Hepatocyte (in vitro differentiated cells): ENCODE measurements around the gene WDR86. TPM values are rescaled to one million over a fixed set of nuclear protein-coding genes. Genes with fewer than 3 reads are reported as not detected.

Source experiments
- DNase-seq: peaks from one replicate; pipeline ENCODE4 v3.0.0-alpha.2; 2016; ENCODE audit warnings: low spot score
- H2AFZ ChIP-seq: fragments of 200-600 bp; sonication (generic); 2 replicates; pipeline ENCODE4 v1.6.0; 2016; ENCODE audit warnings: antibody characterized with exemption, mild to moderate bottlenecking
- H3K27ac ChIP-seq: fragments of 200-600 bp; sonication (generic); 2 replicates; pipeline ENCODE4 v1.5.1; 2016; ENCODE audit warnings: mild to moderate bottlenecking
- H3K27me3 ChIP-seq: fragments of 200-600 bp; sonication (generic); 2 replicates; pipeline ENCODE4 v1.6.1; 2016
- H3K36me3 ChIP-seq: fragments of 200-600 bp; sonication (generic); replicated peaks from 2 replicates; pipeline ENCODE4 v1.5.1; 2016; ENCODE audit warnings: low read depth; ENCODE audit not compliant: insufficient read depth
- H3K4me1 ChIP-seq: fragments of 200-600 bp; sonication (generic); 2 replicates; pipeline ENCODE4 v1.5.1; 2016; ENCODE audit warnings: mild to moderate bottlenecking, moderate library complexity; ENCODE audit not compliant: insufficient read depth
- H3K4me2 ChIP-seq: fragments of 200-600 bp; sonication (generic); 2 replicates; pipeline ENCODE4 v1.6.0; 2016
- H3K4me3 ChIP-seq: fragments of 200-600 bp; sonication (generic); 2 replicates; pipeline ENCODE4 v1.5.1; 2016; ENCODE audit warnings: mild to moderate bottlenecking
- H3K79me2 ChIP-seq: fragments of 200-600 bp; sonication (generic); 2 replicates; pipeline ENCODE4 v1.6.0; 2017; ENCODE audit warnings: mild to moderate bottlenecking
- H3K9me2 ChIP-seq: fragments of 200-600 bp; sonication (generic); replicated peaks from 2 replicates; pipeline ENCODE4 v1.6.0; 2017; ENCODE audit warnings: mild to moderate bottlenecking; ENCODE audit not compliant: insufficient read depth
- H3K9me3 ChIP-seq: fragments of 200-600 bp; sonication (generic); 2 replicates; pipeline ENCODE4 v1.5.1; 2016; ENCODE audit warnings: low read depth, mild to moderate bottlenecking
- H4K20me1 ChIP-seq: fragments of 200-600 bp; sonication (generic); 2 replicates; pipeline ENCODE4 v1.6.0; 2016; ENCODE audit warnings: mild to moderate bottlenecking; ENCODE audit not compliant: insufficient read depth, poor library complexity, severe bottlenecking
- EZH2 ChIP-seq: fragments of 200-600 bp; sonication (generic); IDR thresholded peaks from 2 replicates; pipeline ENCODE4 v1.6.1; 2016; ENCODE audit warnings: antibody characterized with exemption, mild to moderate bottlenecking, borderline replicate concordance
- EZH2phosphoT487 ChIP-seq: fragments of 200-600 bp; sonication (generic); IDR thresholded peaks from one replicate; pipeline ENCODE4 v1.6.1; 2018; ENCODE audit warnings: antibody characterized with exemption, mild to moderate bottlenecking, low read depth, moderate library complexity; ENCODE audit not compliant: unreplicated experiment, severe bottlenecking
- WGBS: methylation state at CpG from one replicate; pipeline ENCODE4 v1.1.6; 2016; ENCODE audit warnings: low lambda C conversion rate; ENCODE audit errors: missing lambda C conversion rate; 5-methylcytosine and 5-hydroxymethylcytosine counted together
- polyA plus RNA-seq: library from polyadenylated mRNA; unstranded; fragments of >200 nt; fragmentation: Nextera tagmentation; extraction: Ambion mirVana; gene quantifications from 2 replicates; pipeline ENCODE4 v1.2.1, GENCODE V29; 2016
- total RNA-seq: library from RNA; depleted of rRNA; stranded (reverse); fragments of >200 nt; gene quantifications from 2 replicates; pipeline ENCODE4 v1.2.3, GENCODE V29; 2014
- TF ChIP-seq, protein P1 (sequence below): fragments of 200-600 bp; sonication (generic); IDR thresholded peaks from 2 replicates; pipeline ENCODE4 v1.5.1; 2016; ENCODE audit warnings: antibody characterized with exemption, mild to moderate bottlenecking; ENCODE audit not compliant: poor library complexity

WDR86 gene
- total and polyA plus RNA-seq, 2 experiments from 2014 or later = 10.6 to 12.4 TPM

DNA sequence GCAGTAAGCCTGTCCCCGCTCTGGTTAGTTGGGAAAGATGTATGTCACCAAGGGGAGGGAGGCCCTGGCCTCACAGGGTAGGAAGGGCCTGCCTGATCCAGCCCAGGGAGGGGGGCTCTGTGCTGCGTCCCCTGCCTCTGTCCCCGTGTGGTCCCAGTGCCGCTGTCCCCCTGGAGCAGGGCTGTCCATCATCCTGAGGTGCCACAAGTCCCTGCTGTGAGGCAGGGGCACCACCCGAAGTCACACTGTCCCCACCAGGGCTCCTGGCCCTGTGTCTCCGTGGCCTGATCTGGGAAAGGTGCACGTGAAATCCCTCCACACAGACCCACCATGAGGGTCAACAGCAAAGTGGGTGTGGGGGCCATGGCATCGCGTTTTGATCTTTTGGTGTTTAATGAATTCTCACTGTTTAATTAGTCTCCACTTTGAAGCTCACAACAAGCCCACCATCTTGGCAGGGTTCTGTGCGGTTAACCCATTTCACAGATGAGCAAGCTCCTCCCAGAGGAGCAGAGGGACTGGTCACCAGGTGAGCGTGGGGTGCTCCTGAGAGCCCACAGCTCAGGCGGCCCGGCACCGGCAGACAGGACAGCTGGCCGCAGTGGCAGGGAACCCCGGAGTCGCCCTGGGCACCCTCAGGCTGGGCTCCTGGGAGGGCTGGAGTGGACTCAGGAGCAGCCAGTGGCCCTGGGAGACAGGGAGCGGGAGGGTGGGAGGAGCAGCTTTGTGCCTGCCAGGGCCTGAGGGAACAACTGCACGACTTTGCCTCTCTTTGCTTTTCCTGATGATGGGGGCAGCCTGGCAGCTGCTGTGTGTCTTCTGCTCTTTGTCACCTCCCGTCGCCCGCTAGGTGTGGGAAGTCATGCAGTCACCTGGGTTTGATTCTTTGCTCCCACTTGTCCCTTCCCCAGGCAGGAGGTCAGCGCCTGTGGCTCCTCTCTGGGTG is 42.1 kb upstream of the WDR86 start:
- Histone ChIP-seq H2AFZ (no peak overlapping the region), H3K4me1 (no peaks in the 10 kb centered on the region), H4K20me1 (no peaks in the 10 kb centered on the region), H3K27ac (no peak overlapping the region), H3K4me3 (no peak overlapping the region), H3K9me3 (no peaks in the 10 kb centered on the region), H3K9me2 (no peaks in the 10 kb centered on the region), H3K36me3 (no peaks in the 10 kb centered on the region), H3K4me2 (no peak overlapping the region), H3K79me2 (no peaks in the 10 kb centered on the region), H3K27me3 (no peaks in the 10 kb centered on the region)
- WGBS = 88% methylated on average over 22 of the region's 23 CpGs
- TF ChIP-seq EZH2phosphoT487 (no peak), EZH2 (no peak)
- TF ChIP-seq, protein P1, sequence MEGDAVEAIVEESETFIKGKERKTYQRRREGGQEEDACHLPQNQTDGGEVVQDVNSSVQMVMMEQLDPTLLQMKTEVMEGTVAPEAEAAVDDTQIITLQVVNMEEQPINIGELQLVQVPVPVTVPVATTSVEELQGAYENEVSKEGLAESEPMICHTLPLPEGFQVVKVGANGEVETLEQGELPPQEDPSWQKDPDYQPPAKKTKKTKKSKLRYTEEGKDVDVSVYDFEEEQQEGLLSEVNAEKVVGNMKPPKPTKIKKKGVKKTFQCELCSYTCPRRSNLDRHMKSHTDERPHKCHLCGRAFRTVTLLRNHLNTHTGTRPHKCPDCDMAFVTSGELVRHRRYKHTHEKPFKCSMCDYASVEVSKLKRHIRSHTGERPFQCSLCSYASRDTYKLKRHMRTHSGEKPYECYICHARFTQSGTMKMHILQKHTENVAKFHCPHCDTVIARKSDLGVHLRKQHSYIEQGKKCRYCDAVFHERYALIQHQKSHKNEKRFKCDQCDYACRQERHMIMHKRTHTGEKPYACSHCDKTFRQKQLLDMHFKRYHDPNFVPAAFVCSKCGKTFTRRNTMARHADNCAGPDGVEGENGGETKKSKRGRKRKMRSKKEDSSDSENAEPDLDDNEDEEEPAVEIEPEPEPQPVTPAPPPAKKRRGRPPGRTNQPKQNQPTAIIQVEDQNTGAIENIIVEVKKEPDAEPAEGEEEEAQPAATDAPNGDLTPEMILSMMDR = no peak
- DNase-seq = no peak

DNA sequence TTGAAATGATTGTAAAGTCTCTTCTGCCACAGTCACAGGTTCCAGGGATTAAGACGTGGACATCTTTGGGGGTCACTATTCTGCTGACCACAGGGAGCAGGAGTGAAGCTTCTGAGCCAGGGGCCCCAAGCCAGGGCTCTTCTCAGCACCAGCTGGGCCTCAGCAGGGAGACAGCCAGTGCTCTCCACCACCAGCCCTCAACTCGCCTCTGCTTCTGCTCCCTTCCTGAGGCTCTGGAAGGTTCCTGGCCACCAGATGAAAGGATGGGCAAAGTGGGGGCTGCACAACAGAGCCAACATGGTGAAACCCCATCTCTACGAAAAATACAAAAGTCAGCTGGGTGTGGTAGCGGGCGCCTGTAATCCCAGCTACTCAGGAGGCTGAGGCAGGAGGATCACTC is 41.3 kb upstream of the WDR86 start:
- Histone ChIP-seq H2AFZ (no peak overlapping the region), H3K4me3 (no peak overlapping the region), H3K4me1 (no peaks in the 10 kb centered on the region), H3K4me2 (no peak overlapping the region), H4K20me1 (no peaks in the 10 kb centered on the region), H3K79me2 (no peaks in the 10 kb centered on the region), H3K27me3 (no peaks in the 10 kb centered on the region), H3K9me3 (no peaks in the 10 kb centered on the region), H3K36me3 (no peaks in the 10 kb centered on the region), H3K9me2 (no peaks in the 10 kb centered on the region), H3K27ac (no peak overlapping the region)
- TF ChIP-seq, protein P1 = no peak
- TF ChIP-seq EZH2phosphoT487 (no peak), EZH2 (no peak)
- no peak for DNase-seq
- 74% methylated on average over 5 of the region's 5 CpGs for WGBS

DNA sequence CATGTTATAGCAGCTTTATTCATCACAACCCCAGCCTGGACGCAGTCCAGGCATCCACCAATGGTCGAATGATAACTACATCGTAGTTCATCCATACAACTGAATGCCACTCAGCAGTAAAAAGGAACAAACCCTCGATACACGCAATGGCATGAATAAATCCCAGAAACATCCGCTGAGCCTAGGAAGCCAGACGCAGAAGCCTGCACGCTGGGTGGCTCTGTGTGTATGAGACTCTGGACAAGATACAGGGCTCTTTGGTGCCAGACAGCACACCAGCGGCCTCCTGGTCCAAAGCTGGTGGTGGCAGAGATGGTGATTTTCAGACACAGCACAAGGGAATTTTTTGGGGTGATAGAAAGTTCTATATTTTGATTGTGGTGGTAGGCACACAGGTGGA is 40.2 kb upstream of the WDR86 start:
- no peaks in the 10 kb centered on the region for H3K27me3 ChIP-seq
- TF ChIP-seq EZH2 (no peak), EZH2phosphoT487 (no peak)
- TF ChIP-seq, protein P1 = no peak
- H3K9me2 ChIP-seq = no peaks in the 10 kb centered on the region
- H3K36me3 ChIP-seq = no peaks in the 10 kb centered on the region
- H3K27ac ChIP-seq = no peak overlapping the region
- no peaks in the 10 kb centered on the region for H3K79me2 ChIP-seq
- no peaks in the 10 kb centered on the region for H4K20me1 ChIP-seq
- no peak overlapping the region for H3K4me3 ChIP-seq
- WGBS = 83% methylated on average over 9 of the region's 9 CpGs
- H3K4me2 ChIP-seq = no peak overlapping the region
- H2AFZ ChIP-seq = no peak overlapping the region
- no peak for DNase-seq
- no peaks in the 10 kb centered on the region for H3K9me3 ChIP-seq
- H3K4me1 ChIP-seq = no peaks in the 10 kb centered on the region
